Neural progenitor cell (in vitro differentiated cells): ENCODE results near the gene SLC25A12. TPM values are rescaled to one million over a fixed set of nuclear protein-coding genes. Genes with fewer than 3 reads are reported as not detected.

Experiments used
- DNase-seq: peaks from one replicate; pipeline ENCODE4 v3.0.0-alpha.2; 2016; ENCODE audit warnings: low spot score
- H2AFZ ChIP-seq: fragments of 200-600 bp; sonication (generic); replicated peaks from 2 replicates; pipeline ENCODE4 v1.6.1; 2016; ENCODE audit warnings: antibody characterized with exemption
- H3F3A ChIP-seq: fragments of 200-600 bp; sonication (generic); 2 replicates; pipeline ENCODE4 v1.6.1; 2016; ENCODE audit warnings: antibody characterized with exemption, low read depth
- H3K27ac ChIP-seq: fragments of 200-600 bp; sonication (generic); 2 replicates; pipeline ENCODE4 v1.5.1; 2016; ENCODE audit warnings: mild to moderate bottlenecking
- H3K27me3 ChIP-seq: fragments of 200-600 bp; sonication (generic); 2 replicates; pipeline ENCODE4 v1.6.1; 2016; ENCODE audit warnings: mild to moderate bottlenecking, moderate library complexity
- H3K36me3 ChIP-seq: fragments of 200-600 bp; sonication (generic); 2 replicates; pipeline ENCODE4 v1.5.1; 2016
- H3K4me1 ChIP-seq: fragments of 200-600 bp; sonication (generic); 2 replicates; pipeline ENCODE4 v1.6.1; 2016; ENCODE audit warnings: mixed run types
- H3K4me2 ChIP-seq: fragments of 200-600 bp; sonication (generic); 2 replicates; pipeline ENCODE4 v1.6.1; 2016
- H3K4me3 ChIP-seq: fragments of 200-600 bp; sonication (generic); 2 replicates; pipeline ENCODE4 v1.5.1; 2016
- H3K79me2 ChIP-seq: fragments of 200-600 bp; sonication (generic); 2 replicates; pipeline ENCODE4 v1.6.1; 2016; ENCODE audit warnings: low read depth
- H3K9ac ChIP-seq: fragments of 200-600 bp; sonication (generic); 2 replicates; pipeline ENCODE4 v1.6.1; 2016
- H3K9me3 ChIP-seq: fragments of 200-600 bp; sonication (generic); 2 replicates; pipeline ENCODE4 v1.5.1; 2016; ENCODE audit warnings: low read depth
- H4K20me1 ChIP-seq: fragments of 200-600 bp; sonication (generic); 2 replicates; pipeline ENCODE4 v1.6.1; 2016; ENCODE audit warnings: low read depth
- H3K27ac Mint-ChIP-seq: 3 replicates; pipeline ENCODE4 v1.8.0; 2021; ENCODE audit warnings: mixed read lengths
- H3K27me3 Mint-ChIP-seq: 2 replicates; pipeline ENCODE4 v1.8.0; 2022; ENCODE audit warnings: low read depth, mild to moderate bottlenecking, inconsistent platforms, moderate library complexity, mixed read lengths; ENCODE audit not compliant: insufficient read depth
- H3K36me3 Mint-ChIP-seq: 3 replicates; pipeline ENCODE4 v1.8.0; 2021; ENCODE audit warnings: mixed read lengths
- H3K4me1 Mint-ChIP-seq: 3 replicates; pipeline ENCODE4 v1.8.0; 2021; ENCODE audit warnings: mixed read lengths
- H3K4me3 Mint-ChIP-seq: 3 replicates; pipeline ENCODE4 v1.8.0; 2021; ENCODE audit warnings: mild to moderate bottlenecking, moderate library complexity, mixed read lengths
- H3K9me3 Mint-ChIP-seq: 3 replicates; pipeline ENCODE4 v1.8.0; 2020; ENCODE audit warnings: mixed read lengths
- EZH2 ChIP-seq: fragments of 200-600 bp; sonication (generic); IDR thresholded peaks from 2 replicates; pipeline ENCODE4 v1.6.1; 2017; ENCODE audit warnings: antibody characterized with exemption, mild to moderate bottlenecking, moderate library complexity
- EZH2phosphoT487 ChIP-seq: fragments of 200-600 bp; sonication (generic); IDR thresholded peaks from 2 replicates; pipeline ENCODE4 v1.6.1; 2017; ENCODE audit warnings: antibody characterized with exemption
- total RNA-seq: library from RNA; depleted of rRNA; stranded (reverse); fragments of >200 nt; gene quantifications from 2 replicates; pipeline ENCODE4 v1.2.3, GENCODE V29; 2015; ENCODE audit warnings: low replicate concordance
- TF ChIP-seq, protein P1 (sequence below): fragments of 200-600 bp; sonication (generic); IDR thresholded peaks from 2 replicates; pipeline ENCODE4 v1.5.1; 2017; ENCODE audit warnings: antibody characterized with exemption, mild to moderate bottlenecking

SLC25A12 gene
- total RNA-seq, 1 donor from 2014 or later: 1.4 TPM

DNA sequence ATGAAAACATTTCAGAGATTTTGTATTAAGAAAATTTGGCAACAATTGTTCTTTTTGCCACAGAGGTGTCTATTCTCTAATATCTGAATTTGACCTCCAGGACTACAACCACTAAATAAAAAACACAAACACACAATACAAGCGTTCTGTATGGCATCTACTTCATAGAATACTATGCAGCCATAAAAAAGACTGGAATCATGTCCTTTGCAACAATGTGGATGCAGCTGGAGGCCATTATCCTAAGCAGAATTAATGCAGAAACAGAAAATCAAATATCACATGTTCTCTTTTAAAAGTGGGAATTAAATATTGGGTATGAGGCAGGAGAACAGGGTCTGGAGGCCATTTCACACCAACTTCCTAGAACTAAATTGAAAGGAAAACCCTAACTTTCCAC, 19.5 kb downstream of the SLC25A12 start:
- no peak for DNase-seq
- Mint-ChIP-seq H3K27me3 (no peaks in the 10 kb centered on the region), H3K9me3 (peaks cover 2% of the 10 kb centered on the region), H3K36me3 (peaks cover 22% of the 10 kb centered on the region), H3K27ac (no peak overlapping the region), H3K4me3 (no peak overlapping the region), H3K4me1 (peaks cover 9% of the 10 kb centered on the region)
- Histone ChIP-seq H3K27me3 (no peaks in the 10 kb centered on the region), H3K4me2 (no peak overlapping the region), H3K27ac (no peak overlapping the region), H4K20me1 (no peaks in the 10 kb centered on the region), H3K4me3 (no peak overlapping the region), H3K9ac (no peak overlapping the region), H3K4me1 (peaks cover 7% of the 10 kb centered on the region), H3K79me2 (no peaks in the 10 kb centered on the region), H2AFZ (no peak overlapping the region), H3K36me3 (no peaks in the 10 kb centered on the region), H3K9me3 (no peaks in the 10 kb centered on the region), H3F3A (no peaks in the 10 kb centered on the region)
- TF ChIP-seq EZH2 (no peak), EZH2phosphoT487 (no peak)
- TF ChIP-seq, protein P1, sequence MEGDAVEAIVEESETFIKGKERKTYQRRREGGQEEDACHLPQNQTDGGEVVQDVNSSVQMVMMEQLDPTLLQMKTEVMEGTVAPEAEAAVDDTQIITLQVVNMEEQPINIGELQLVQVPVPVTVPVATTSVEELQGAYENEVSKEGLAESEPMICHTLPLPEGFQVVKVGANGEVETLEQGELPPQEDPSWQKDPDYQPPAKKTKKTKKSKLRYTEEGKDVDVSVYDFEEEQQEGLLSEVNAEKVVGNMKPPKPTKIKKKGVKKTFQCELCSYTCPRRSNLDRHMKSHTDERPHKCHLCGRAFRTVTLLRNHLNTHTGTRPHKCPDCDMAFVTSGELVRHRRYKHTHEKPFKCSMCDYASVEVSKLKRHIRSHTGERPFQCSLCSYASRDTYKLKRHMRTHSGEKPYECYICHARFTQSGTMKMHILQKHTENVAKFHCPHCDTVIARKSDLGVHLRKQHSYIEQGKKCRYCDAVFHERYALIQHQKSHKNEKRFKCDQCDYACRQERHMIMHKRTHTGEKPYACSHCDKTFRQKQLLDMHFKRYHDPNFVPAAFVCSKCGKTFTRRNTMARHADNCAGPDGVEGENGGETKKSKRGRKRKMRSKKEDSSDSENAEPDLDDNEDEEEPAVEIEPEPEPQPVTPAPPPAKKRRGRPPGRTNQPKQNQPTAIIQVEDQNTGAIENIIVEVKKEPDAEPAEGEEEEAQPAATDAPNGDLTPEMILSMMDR: no peak

GRCh38 chr2:171864357-171864985, 29.6 kb downstream of the SLC25A12 start:
- H3K27ac Mint-ChIP-seq: no peak overlapping the region

GRCh38 chr2:171862501-171862900, 31.5 kb downstream of the SLC25A12 start:
- no peaks in the 10 kb centered on the region for H3K4me1 ChIP-seq
- TF ChIP-seq EZH2 (no peak), EZH2phosphoT487 (no peak)
- TF ChIP-seq, protein P1: no peak
- peaks cover 3% of the 10 kb centered on the region for H3K9me3 Mint-ChIP-seq

More at GRCh38 chr2:171864357-171864985, 29.6 kb downstream of the SLC25A12 start:
- Histone ChIP-seq H3K27me3 (no peaks in the 10 kb centered on the region), H3K4me1 (no peaks in the 10 kb centered on the region), H3K79me2 (no peaks in the 10 kb centered on the region), H3K4me2 (no peak overlapping the region), H3K4me3 (no peak overlapping the region), H3K9me3 (no peaks in the 10 kb centered on the region), H3K9ac (no peak overlapping the region), H2AFZ (no peak overlapping the region), H3K36me3 (no peaks in the 10 kb centered on the region), H3F3A (no peaks in the 10 kb centered on the region), H4K20me1 (no peaks in the 10 kb centered on the region), H3K27ac (no peak overlapping the region)
- DNase-seq: no peak
- H3K9me3 Mint-ChIP-seq: peaks cover 13% of the 10 kb centered on the region
- H3K4me1 Mint-ChIP-seq: no peaks in the 10 kb centered on the region
- no peak overlapping the region for H3K4me3 Mint-ChIP-seq
- H3K27me3 Mint-ChIP-seq: peaks cover 4% of the 10 kb centered on the region
- TF ChIP-seq, protein P1: no peak
- TF ChIP-seq EZH2: no peak
- TF ChIP-seq EZH2phosphoT487: no peak
- peaks cover 13% of the 10 kb centered on the region for H3K36me3 Mint-ChIP-seq

More at GRCh38 chr2:171862501-171862900, 31.5 kb downstream of the SLC25A12 start:
- Histone ChIP-seq H3F3A (no peaks in the 10 kb centered on the region), H3K4me3 (no peak overlapping the region), H3K9me3 (no peaks in the 10 kb centered on the region), H4K20me1 (no peaks in the 10 kb centered on the region), H3K27me3 (no peaks in the 10 kb centered on the region), H3K36me3 (no peaks in the 10 kb centered on the region), H2AFZ (no peak overlapping the region), H3K4me2 (no peak overlapping the region), H3K79me2 (no peaks in the 10 kb centered on the region), H3K27ac (no peak overlapping the region), H3K9ac (no peak overlapping the region)
- Mint-ChIP-seq H3K27me3 (peaks cover 4% of the 10 kb centered on the region), H3K27ac (no peak overlapping the region), H3K36me3 (peaks cover 5% of the 10 kb centered on the region), H3K4me3 (no peak overlapping the region), H3K4me1 (no peaks in the 10 kb centered on the region)
- DNase-seq: no peak
